ENCODE results near the gene NXF1. TPM values are rescaled to one million over a fixed set of nuclear protein-coding genes. Genes with fewer than 3 reads are reported as not detected.

The NXF1 gene
- total and polyA plus RNA-seq, 2 of the 13 experiments (the other 11 are each of a cell fraction or from before 2014, with no cell fraction given) = 30.4 to 30.9 TPM

- no peak for FAIRE-seq
- 5% methylated on average over 29 of the region's 30 CpGs for WGBS (ENCODE audit: low lambda C conversion rate)
- Histone ChIP-seq H4K20me1 (ENCODE audit: insufficient read depth, low read length) (no peaks in the 10 kb centered on the region), H3K27ac (ENCODE audit: extremely low read length, insufficient read depth, low read length) (peak overlapping the region; percentile 95), H3K9ac (ENCODE audit: insufficient read depth, low read depth, low read length) (peak overlapping the region; percentile 93), H3K79me2 (ENCODE audit: insufficient read depth, low read length) (peaks cover 20% of the 10 kb centered on the region), H3K36me3 (replicated peaks in 1 of 2; ENCODE audit: control insufficient read depth in 1 of 2, insufficient read depth in 2 of 2, low read length in 2 of 2) (0 out of 5 replicates have a peak, but pooled peaks cover 0 to 5% of the 10 kb centered on the region in 2 experiments), H3K9me3 (ENCODE audit: low read length) (no peaks in the 10 kb centered on the region), H2AFZ (ENCODE audit: low read length) (no peak overlapping the region), H3K27me3 (ENCODE audit: control insufficient read depth in 1 of 2, insufficient read depth in 2 of 2, low read length in 2 of 2) (no peaks in the 10 kb centered on the region; a peak in 1 of 5 replicates), H3K4me2 (ENCODE audit: low read depth, low read length) (peak overlapping the region; percentile 94), H3K4me1 (ENCODE audit: insufficient read depth, low read length) (peaks cover 50% of the 10 kb centered on the region), H3K4me3 (replicated peaks in 1 of 3; ENCODE audit: insufficient read depth in 1 of 3, low read depth in 2 of 3, low read length in 3 of 3) (peak overlapping the region; percentile 64 to 76 (median 75))
- ChIA-PET CTCF (ENCODE audit: low intra/inter-chr PET ratio, low total read pairs) (no interaction called here), POLR2A (interaction anchor here (1.1 to 4.9 kb wide), 30 partner anchors 9 to 527 kb away, joined by 3 to 362 read pairs (median 16); partner anchors contain the start of genes B3GAT3, HNRNPUL2, MTA2 and NXF1)
- intact Hi-C loops (cut with micrococcal nuclease; ENCODE audit: unreplicated experiment) (loop anchor here (5.0 kb wide), 1 partner anchor 115 kb away; the partner anchor contains the start of genes HNRNPUL2 and TTC9C), in situ Hi-C loops (cut with HindIII; ENCODE audit: extremely low pct_ligation_motif_present, low pct_unique_long_range_greater_than_20kb) (no loop called here)
- BruUV-seq (replicated peaks) = TSS peak; percentile 97
- no peak for DNase-seq (ENCODE audit: low spot score)
- ATAC-seq = peak; percentile 2; the same call in 2 of the 3 replicates
- TF ChIP-seq HNRNPK (IDR thresholded peaks at IDR 0.05; ENCODE audit: low read depth, low read length, poor library complexity, severe bottlenecking) (no peak), ZNF547 (CRISPR knock-in tag; IDR thresholded peaks at IDR 0.05) (no peak), PLSCR1 (CRISPR knock-in tag; IDR thresholded peaks at IDR 0.05; ENCODE audit: borderline replicate concordance) (no peak), ZNF224 (CRISPR knock-in tag; IDR thresholded peaks at IDR 0.05) (peak; percentile 49; the same call in 1 of the 2 replicates), RORA (CRISPR knock-in tag; IDR thresholded peaks at IDR 0.05) (no peak), CREBL2 (CRISPR knock-in tag; IDR thresholded peaks at IDR 0.05; ENCODE audit: borderline replicate concordance) (no peak), ZNF274 (CRISPR knock-in tag; IDR thresholded peaks at IDR 0.05) (0 out of 2 replicates have a peak, but pooled peaks have one; percentile 40), ZZZ3 (CRISPR knock-in tag; IDR thresholded peaks at IDR 0.05; ENCODE audit: borderline replicate concordance) (no peak), REST (IDR thresholded peaks at IDR 0.05; ENCODE audit: borderline replicate concordance in 1 of 2, low read depth in 1 of 2, low read length in 2 of 2) (no peak; a peak in 1 of 4 replicates), ZNF501 (CRISPR knock-in tag; IDR thresholded peaks at IDR 0.05) (peak; percentile 86; the same call in 1 of the 2 replicates), ZNF607 (CRISPR knock-in tag; IDR thresholded peaks at IDR 0.05; ENCODE audit: borderline replicate concordance) (0 out of 2 replicates have a peak, but pooled peaks have one; percentile 38), ZNF543 (CRISPR knock-in tag; IDR thresholded peaks at IDR 0.05) (no peak), IKZF5 (CRISPR knock-in tag; IDR thresholded peaks at IDR 0.05) (no peak), ARID2 (CRISPR knock-in tag; IDR thresholded peaks at IDR 0.05; ENCODE audit: borderline replicate concordance) (no peak), ZNF414 (CRISPR knock-in tag; IDR thresholded peaks at IDR 0.05) (no peak), HNRNPUL1 (IDR thresholded peaks at IDR 0.05; ENCODE audit: low read depth, low read length) (no peak), SMYD3 (CRISPR knock-in tag; IDR thresholded peaks at IDR 0.05) (no peak)
These were observed 37.0 kb upstream of the NXF1 start for GRCh38 chr11:62842171-62842741.
